Stimulated activated CD4-positive, alpha-beta T cell treated with anti-CD3 and anti-CD28 coated beads, Interleukin-12 subunit alpha, Interleukin-12 subunit beta, amount 100 ng/mL, for 24 hours (primary cell): ENCODE measurements around the gene LHX3.
"Not testable (repeated sequence)": the region's sequence is repeated elsewhere in the genome, so short reads cannot be mapped to it uniquely, and the experiment has no call there.

ENCODE experiments used
- DNase-seq, 2 experiments: peaks; one replicate each; pipeline ENCODE4 v3.0.0-alpha.2; 2020; ENCODE audit warnings: low read depth in 2 of 2

The LHX3 gene

DNA sequence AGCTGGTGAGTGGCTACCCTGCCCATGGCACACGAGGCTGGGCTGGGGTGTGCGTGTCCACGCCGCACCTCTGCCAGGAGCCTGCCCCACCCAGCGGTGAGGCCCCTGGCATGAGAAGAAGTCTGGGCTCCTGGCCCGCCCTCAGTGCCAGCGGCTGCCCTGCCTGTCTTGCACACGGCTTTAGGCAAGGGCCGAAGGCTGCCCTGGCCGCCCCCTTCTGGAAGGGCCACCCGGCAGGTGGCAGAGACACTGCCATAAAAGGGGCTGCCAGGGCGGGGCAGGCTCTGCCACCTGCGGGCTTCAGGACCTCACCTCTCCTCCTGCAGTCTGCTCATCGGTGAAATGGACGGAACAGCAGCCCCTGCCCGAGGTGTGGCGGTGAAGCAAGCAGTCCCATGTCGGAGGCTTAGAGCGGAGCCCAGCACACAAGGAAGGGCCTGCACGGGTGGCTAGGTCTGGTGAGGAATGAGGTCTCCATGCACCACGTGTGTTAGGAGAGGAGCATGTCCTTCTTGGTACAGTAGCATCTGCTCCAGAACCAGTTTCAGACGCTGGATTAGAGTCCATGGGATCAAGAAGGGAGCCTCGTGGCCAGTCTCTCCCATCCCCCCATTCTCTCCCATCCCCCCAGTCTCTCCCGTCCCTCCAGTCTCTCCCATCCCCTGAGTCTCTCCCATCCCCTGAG is 51.4 kb downstream of the LHX3 start:
- DNase-seq, result no peak

DNA sequence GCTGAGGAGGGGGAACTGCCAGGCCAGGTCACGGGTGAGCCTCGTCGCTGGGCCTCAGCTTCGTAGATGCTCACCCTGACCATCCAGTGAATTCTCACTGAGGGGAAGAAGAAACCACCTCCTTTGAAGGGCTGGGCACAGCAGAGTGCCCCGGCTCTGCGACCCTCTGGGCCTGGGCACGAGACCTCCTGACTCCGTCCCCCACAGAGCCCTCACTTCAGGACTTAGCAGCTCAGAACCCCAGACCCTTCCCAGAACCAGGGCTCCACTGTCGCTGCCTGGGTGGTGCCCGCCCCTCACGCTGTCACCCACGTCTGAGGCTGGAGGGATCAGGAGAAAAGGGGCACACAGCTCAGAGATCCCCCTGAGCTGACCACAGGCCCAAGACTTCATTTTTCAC is 52.0 kb downstream of the LHX3 start:
- no peak for DNase-seq

DNA sequence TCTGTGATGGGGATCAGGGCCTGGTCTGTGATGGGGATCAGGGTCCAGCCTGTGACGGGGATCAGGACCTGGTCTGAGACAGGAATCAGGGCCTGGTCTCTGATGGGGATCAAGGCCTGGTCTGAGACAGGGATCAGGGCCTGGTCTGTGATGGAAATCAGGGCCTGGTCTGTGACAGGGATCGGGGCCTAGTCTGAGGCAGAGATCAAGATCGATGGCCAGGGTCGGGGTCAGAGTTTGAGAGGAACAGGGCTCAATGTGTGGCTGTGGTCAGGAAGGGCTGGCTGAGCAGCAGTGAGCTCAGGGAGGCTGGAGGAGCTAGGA is 52.4 kb downstream of the LHX3 start:
- no peak for DNase-seq

DNA sequence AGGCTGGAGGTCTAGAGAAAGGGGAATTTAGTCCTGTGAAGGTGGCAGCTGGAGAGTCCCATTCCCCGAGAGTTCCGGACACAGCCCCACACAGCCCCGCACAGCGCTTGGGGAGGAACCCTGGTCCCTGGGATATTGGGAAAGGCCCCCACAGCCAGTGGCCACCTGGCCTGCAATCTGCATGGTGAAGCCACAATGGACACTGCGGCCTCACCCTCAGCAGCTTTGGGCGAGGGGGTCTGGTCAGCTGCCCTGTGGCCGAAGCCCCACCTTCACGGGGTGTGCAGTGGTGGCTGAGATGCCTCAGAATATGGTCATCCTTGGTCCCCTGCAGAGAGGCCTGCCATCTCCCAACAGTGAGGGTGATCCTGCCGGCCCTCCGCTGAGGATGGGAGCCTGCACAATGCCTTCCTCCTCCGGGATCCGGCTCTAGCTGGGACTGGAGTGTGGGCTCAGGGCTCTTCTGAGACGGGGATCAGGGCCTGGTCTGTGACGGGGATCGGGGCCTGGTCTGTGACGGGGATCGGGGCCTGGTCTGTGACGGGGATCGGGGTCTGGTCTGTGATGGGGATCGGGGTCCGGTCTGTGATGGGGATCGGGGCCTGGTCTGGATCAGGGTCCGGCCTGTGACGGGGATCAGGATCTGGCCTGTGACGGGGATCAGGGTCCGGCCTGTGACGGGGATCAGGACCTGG is 52.9 kb downstream of the LHX3 start:
- DNase-seq, result no peak

DNA sequence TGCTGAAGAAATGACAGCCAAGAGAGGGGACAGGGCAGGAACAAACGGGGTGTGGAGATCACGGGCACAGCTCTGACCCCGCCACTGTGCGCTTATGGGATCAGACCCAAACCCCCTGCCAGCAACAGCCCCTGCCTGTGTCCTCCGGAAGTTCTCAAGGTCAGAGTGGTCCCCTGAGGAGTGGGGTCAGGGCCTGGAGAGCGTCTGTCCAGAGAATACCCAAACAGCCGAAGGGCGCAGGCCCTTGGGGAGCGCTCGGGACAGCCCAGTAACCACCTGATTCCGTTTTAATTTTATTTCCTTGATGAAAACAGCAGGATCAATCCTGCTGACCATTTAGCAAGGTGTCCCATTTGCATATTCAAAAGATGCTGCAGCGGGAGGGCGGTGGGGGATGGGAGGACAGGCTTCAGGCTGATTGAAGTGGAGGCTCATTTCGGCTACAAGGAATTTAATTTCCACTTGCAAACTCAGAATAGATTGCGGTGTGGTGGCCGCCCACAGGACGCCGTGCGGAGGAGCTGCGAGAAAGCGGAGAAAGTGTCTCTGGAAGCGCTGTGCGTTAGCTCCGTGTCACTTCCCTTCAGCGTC is 53.6 kb downstream of the LHX3 start:
- DNase-seq, result no peak

DNA sequence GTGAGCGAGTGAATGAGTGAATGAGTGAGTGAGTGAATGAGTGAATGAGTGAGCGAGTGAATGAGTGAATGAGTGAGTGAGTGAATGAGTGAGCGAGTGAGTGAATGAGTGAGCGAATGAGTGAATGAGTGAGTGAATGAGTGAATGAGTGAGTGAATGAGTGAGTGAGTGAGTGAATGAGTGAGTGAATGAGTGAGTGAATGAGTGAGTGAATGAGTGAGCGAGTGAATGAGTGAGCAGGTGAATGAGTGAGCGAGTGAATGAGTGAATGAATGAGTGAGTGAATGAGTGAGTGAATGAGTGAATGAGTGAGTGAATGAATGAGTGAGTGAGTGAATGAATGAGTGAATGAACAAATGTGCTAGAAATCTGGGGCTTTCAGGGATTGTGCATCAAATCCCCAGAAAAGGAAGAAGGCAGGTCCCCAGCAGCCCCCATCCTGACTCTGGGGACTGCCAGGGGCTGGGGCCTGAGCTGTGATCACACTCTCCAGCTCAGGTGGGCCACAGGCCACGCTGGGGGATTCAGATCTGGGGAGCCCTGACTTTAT is 54.2 kb downstream of the LHX3 start:
- not testable (repeated sequence) for DNase-seq

DNA sequence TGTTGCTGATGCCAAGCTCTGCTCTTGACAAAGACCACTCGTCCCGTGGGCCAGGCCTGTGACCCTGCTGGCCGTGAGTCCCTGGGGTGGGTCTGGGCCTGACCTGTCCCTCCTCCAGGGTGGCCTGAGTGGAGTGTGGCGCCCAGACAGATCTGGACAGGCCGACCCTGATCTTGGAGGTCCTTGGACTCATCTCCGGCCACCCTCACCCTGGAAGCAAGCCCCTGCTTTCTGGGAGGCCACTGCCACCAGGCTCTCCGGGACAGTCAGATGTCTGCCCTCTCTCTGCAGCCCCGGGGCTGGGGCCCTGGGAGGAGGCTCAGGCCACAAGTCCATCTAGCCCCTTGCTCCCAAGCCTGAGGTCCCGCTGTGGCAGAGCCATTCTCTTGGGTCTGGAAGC is 55.1 kb downstream of the LHX3 start:
- no peak for DNase-seq

DNA sequence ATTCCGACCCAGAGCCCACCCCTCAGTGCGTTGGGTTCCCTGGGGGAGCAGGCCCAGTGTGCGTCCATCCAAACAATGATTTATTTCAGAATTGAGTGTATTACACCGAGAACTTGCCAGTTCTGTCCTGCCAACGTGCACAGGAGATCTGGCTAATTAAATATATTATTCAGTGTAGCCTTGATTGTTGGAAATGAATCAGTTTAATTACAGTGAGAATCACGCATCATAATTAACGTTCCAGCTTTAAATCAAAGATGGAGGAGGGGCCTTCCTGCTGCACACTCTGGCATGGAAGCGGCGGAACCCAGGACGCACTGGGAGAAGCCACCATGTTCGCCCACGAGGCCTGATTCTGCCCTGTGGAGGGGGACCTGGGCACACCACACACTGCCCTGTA is 55.6 kb downstream of the LHX3 start:
- no peak for DNase-seq

DNA sequence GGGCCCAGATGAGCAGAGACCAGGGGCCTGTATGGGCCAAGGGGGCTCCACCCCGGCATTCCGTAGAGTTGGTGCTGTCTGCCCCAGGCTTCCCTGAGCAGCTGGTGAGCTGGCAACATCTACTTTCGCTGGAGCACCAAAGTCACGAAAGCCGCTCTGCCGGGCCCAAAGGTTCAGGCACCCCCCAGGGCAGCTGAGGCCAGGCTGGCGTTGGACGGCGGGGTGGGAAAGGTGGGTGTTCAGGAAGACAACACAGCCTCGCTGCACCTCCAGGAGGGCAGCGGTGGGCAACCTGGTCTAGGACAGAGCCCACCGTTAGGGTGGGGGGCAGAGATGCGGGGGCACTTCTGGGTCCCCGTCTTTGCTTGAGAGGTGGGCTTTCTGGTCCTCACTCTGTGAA is 56.2 kb downstream of the LHX3 start:
- DNase-seq, result no peak

DNA sequence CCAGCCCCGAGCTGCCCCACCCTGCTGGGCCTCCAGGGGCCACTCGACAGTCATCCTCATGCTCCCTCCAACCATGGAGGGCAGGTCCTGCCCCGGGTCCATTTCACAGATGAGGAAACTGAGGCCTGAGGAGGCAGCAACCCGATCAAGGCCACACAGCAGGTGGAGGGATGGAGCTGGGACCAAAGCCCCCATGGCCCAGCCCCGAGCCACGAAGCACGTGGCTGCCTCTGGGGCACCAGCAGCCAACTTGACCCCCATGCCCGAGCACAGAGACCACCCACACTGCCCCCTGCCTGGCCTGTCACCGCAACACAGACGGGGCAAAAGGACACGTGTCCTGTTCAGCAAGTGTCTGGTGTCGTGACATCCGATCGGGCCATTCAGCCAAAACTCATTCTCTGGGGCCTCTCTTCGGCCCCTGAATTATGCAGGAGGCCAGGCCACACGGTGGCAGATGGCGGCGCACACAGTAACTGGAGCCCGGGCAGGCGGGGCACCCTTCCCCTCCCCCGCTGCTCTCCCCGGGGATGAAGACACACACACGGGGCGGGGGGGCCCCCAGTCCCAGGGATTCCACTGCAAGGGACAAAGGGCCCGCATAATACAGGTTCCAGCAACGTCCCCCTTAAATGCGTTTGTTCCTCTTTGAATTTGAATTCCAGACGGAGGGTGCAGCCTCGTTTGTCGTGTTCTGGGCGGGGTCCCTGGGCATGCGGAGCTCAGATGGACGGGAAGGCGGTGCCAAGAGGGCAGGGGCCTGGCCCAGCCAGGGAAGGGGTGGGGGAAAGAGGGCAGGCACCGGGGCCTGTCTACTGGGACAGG is 56.8 kb downstream of the LHX3 start:
- no peak for DNase-seq

DNA sequence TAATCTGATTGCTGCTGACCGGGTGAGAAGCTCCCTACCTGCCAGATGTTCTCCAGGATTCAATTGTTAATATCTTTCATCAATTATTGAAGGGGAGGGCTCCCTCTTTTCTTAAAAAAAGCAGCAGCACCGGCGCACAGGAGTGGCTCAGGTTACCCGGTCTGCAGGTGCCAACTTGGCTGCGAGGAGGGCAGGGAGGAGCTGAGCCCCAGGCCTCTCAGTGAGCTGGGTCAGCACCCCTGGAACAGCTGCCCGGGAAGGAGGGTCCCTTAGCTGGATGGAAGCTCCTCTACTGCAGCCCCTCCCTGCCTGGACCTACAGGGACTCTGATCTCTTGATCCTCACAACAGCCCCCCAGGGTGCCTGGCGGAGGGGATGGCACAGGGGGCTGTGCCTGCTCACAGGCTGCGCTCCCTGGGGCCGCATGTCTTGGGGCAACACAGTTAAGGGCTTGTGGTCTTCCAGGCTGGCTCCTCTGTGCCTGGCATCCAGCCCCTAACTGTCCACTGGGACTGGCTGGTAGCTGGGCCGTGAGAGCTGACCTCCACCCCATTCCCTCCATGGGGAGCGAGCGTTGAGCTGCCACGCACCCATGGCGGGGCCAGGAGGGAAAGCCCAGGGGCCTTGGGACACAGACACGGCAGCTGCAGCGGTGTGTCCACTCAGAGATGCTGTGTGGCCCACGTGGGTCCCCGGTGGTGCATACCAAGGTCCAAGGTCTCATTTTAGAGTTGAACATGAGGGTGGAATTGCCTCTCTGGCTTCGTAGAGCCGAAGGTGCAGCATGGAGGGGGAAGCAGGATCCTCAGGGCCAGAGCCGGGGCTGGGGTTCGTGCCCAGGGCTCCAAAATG is 57.7 kb downstream of the LHX3 start:
- DNase-seq, result no peak
